ENCODE measurements around the gene GSG1L.

GRCh38 chr16:27978876-27979275 is 84.6 kb downstream of the GSG1L start:
- TF ChIP-seq POLR2A (IDR thresholded peaks at IDR 0.05; ENCODE audit: low read length) (no peak), GATA1 (IDR thresholded peaks at IDR 0.05; ENCODE audit: low read depth, low read length) (no peak)

Measured in erythroblast (primary cell).